GM18951 (cell line): ENCODE data around the gene FPGT.
"Not testable (repeated sequence)": the region's sequence is repeated elsewhere in the genome, so short reads cannot be mapped to it uniquely, and the experiment has no call there.

Experiments used
- POLR2A ChIP-seq: IDR thresholded peaks from 4 replicates; pipeline ENCODE4 v1.6.1; 2011; ENCODE audit warnings: mild to moderate bottlenecking; ENCODE audit not compliant: insufficient read length, insufficient read depth; ENCODE audit errors: extremely low read depth
- in situ Hi-C: fragments of 300-500 bp; cut with MboI; formaldehyde crosslinking; loops from one replicate; pipeline ENCODE4 v1.12.0; 2022; ENCODE audit warnings: low sequenced_read_pairs, mixed read lengths, inconsistent platforms; ENCODE audit not compliant: unreplicated experiment

Gene FPGT

DNA sequence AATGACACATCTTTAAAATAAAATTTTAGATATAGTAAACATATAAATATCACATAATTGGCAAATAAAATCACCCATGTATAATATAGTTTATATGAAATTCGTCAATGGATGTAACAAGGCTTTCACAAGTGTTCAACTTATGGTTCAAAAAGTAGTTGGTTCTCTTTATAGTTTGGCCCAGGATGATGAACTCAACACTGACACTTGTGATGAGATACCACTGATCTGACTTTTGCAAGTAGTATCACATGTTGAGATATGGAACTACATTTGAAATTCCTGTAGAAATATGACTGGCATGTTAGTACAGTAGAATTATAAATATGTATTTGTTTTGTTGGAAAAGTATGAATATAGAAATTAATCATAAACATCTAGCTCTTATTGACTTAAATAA lies 39.0 kb downstream of the FPGT start:
- in situ Hi-C loops, result no loop called here
- TF ChIP-seq POLR2A, result no peak

DNA sequence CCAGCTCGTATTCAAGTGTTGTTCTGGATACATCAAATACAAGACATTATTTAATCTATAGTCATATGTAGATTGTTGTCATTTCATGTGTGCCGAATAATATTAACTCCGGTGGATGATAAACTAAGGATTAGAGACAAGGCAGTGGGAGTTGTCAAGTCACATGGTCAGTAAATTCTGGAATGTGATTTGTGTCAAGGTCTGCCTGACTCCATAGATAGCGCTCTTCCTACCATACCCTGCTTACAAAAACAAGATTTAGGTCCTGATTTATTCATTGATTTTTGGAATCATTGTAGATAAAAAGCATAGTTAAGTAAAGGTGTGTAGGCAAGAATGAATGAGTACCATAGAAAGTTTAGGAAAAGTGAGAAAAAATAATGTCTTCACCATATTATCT lies 39.7 kb downstream of the FPGT start:
- in situ Hi-C loops, result no loop called here
- no peak for TF ChIP-seq POLR2A

DNA sequence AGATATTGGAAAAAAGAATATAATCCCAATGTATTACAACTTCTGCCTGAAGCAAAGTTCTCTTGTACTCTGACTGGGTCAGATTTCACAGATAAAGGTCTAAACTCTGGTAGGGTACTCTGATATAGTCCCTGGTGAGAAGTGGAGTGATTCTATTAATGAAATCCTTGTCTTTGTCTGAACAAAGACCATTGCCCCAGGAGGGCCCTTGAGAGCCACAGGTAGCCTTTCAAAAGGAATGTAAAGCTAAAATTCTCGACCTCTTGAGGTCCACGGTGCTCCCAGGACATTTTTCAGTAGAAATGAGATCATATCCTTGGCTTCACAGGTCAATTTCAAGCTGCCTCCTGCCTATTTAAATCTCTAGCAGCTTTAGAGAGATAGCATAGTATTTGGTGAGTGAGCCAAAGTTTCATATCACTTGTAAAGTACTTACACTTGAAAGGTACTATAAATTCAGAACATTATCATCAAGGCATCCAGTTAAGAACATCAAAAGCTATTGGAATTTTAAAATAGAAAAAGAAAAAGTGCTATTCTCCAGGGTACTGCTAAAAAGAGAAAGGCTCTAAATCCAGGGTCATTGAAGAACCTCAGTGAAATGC lies 47.2 kb downstream of the FPGT start:
- in situ Hi-C loops, result no loop called here
- no peak for TF ChIP-seq POLR2A

DNA sequence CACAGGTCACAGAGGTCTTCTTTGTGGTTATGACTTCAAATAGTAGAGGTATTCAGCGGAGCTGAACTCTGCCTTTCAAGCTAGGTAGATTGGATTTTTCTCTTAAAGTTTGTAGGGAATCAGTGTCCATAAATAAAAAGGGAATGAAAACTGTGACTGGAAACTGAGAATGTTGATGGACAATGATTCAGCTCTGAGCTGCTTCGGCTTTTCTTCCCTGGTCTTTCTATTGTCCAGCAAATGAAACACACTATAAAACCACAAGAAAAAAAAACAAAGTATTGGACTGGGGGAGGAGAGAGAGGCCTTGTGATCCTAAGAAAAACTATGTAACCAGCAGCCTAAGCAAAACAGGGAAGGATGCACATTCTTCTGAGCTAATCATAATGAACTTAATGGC lies 48.3 kb downstream of the FPGT start:
- in situ Hi-C loops, result no loop called here

DNA sequence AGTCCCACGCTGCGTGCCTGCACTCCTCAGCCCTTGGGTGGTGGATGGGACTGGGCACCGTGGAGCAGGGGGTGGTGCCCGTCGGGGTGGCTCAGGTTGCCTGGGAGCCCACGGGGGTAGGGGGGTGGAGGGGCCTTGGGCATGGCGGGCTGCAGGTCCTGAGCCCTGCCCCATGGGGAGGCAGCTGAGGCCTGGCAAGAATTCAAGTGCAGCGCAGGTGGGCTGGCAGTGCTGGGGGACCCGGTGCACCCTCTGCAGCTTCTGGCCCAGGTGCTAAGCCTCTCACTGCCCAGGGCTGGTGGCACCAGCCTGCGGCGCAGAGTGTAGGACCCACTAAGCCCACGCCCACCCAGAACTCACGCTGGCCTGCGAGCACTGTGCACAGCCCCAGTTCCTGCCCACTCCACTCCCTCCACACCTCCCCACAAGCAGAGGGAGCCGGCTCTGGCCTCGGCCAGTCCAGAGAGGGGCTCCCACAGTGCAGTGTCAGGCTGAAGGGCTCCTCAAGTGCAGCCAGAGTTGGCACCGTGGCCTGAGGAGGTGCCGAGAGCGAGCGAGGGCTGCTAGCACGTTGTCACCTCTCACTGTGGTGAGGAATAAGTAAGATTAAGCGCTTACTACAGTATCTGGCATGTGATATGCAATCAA lies 50.0 kb downstream of the FPGT start:
- in situ Hi-C loops, result no loop called here
- no peak for TF ChIP-seq POLR2A

More for the DNA sequence above, 48.3 kb downstream of the FPGT start:
- no peak for TF ChIP-seq POLR2A

DNA sequence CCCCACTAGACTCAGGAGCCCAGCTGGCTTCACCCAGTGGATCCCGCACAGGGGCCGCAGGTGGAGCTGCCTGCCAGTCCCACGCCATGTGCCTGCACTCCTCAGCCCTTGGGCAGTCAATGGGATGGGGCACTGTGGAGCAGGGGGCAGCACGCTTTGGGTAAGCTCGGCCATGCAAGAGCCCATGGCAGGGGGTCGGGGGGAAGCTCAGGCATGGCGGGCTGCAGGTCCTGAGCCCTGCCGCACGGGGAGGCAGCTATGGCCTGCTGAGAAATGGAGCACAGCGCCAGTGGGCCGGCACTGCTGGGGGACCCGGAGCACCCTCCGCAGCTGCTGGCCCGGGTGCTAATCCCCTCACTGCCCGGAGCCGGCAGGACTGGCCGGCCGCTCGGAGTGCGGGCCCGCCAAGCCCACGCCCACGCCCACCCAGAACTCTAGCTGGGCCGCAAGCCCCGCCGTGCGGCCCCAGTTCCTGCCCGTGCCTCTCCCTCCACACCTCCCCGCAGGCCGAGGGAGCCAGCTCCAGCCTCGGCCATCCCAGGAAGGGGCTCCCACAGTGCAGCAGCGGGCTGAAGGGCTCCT lies 55.3 kb downstream of the FPGT start:
- in situ Hi-C loops, result not testable (repeated sequence)
